Stimulated activated memory B cell treated with anti-CD40 and anti-IgM and Interleukin-4, amounts not matched to agents 10 μg/mL and 1 μg/mL and 100 μg/mL, for 72 hours (primary cell): ENCODE measurements around the gene ARMH1.
A peak's percentile ranks its signal among the peaks of the same experiment; 100 is the strongest.
"Not testable (repeated sequence)": the region's sequence is repeated elsewhere in the genome, so short reads cannot be mapped to it uniquely, and the experiment has no call there.

ENCODE experiments used
- ATAC-seq: fragments of 150-1000 bp; cut with Tn5 transposase; 2 replicates; pipeline ENCODE4 v1.10.0; 2021
- H3K27ac Mint-ChIP-seq: one replicate; pipeline ENCODE4 v1.8.0; 2022; ENCODE audit warnings: mild to moderate bottlenecking, mixed read lengths
- H3K27me3 Mint-ChIP-seq: one replicate; pipeline ENCODE4 v1.8.0; 2022; ENCODE audit warnings: mixed read lengths
- H3K36me3 Mint-ChIP-seq: one replicate; pipeline ENCODE4 v1.8.0; 2022; ENCODE audit warnings: mixed read lengths
- H3K4me1 Mint-ChIP-seq: one replicate; pipeline ENCODE4 v1.8.0; 2022; ENCODE audit warnings: mixed read lengths
- H3K4me3 Mint-ChIP-seq: one replicate; pipeline ENCODE4 v1.8.0; 2022; ENCODE audit warnings: mild to moderate bottlenecking, moderate library complexity, mixed read lengths
- H3K9me3 Mint-ChIP-seq: one replicate; pipeline ENCODE4 v1.8.0; 2022; ENCODE audit warnings: mixed read lengths

ARMH1 gene

GRCh38 chr1:44733784-44734183, 59.3 kb downstream of the ARMH1 start:
- ATAC-seq: no peak
- Mint-ChIP-seq H3K27me3 (no peaks in the 10 kb centered on the region), H3K36me3 (no peaks in the 10 kb centered on the region), H3K9me3 (no peaks in the 10 kb centered on the region), H3K4me3 (no peak overlapping the region), H3K4me1 (peaks cover 12% of the 10 kb centered on the region), H3K27ac (no peak overlapping the region)

GRCh38 chr1:44735992-44736391, 61.5 kb downstream of the ARMH1 start:
- no peak overlapping the region for H3K4me3 Mint-ChIP-seq
- H3K9me3 Mint-ChIP-seq: no peaks in the 10 kb centered on the region
- ATAC-seq: no peak
- H3K27me3 Mint-ChIP-seq: no peaks in the 10 kb centered on the region
- peaks cover 21% of the 10 kb centered on the region for H3K4me1 Mint-ChIP-seq
- no peak overlapping the region for H3K27ac Mint-ChIP-seq
- no peaks in the 10 kb centered on the region for H3K36me3 Mint-ChIP-seq

GRCh38 chr1:44738953-44739306, 64.4 kb downstream of the ARMH1 start:
- not testable (repeated sequence) for ATAC-seq, H3K27me3 Mint-ChIP-seq, H3K9me3 Mint-ChIP-seq, H3K36me3 Mint-ChIP-seq
- Mint-ChIP-seq H3K4me1 (peaks cover 18% of the 10 kb centered on the region), H3K4me3 (peak overlapping the region; percentile 88), H3K27ac (peak overlapping the region; percentile 85)

GRCh38 chr1:44739307-44740178, 65.0 kb downstream of the ARMH1 start, which contains the start of gene KIF2C:
Gene KIF2C, plus strand, starts transcription at chr1:44739837. Its CDS starts 96 bp downstream, at chr1:44739933.
- Mint-ChIP-seq H3K9me3 (no peaks in the 10 kb centered on the region), H3K27ac (peak within 1 kb of the TSS; percentile 85), H3K4me3 (peak within 1 kb of the TSS; percentile 88), H3K36me3 (no peaks in the 10 kb centered on the region), H3K4me1 (peaks cover 18% of the 10 kb centered on the region), H3K27me3 (no peaks in the 10 kb centered on the region)
- peak; percentile 99 for ATAC-seq

GRCh38 chr1:44740179-44740617, 65.7 kb downstream of the ARMH1 start:
- Mint-ChIP-seq H3K27ac (peak overlapping the region; percentile 85), H3K9me3 (no peaks in the 10 kb centered on the region), H3K27me3 (no peaks in the 10 kb centered on the region), H3K4me3 (peak overlapping the region; percentile 88), H3K36me3 (no peaks in the 10 kb centered on the region), H3K4me1 (peaks cover 18% of the 10 kb centered on the region)
- no peak for ATAC-seq

GRCh38 chr1:44743211-44743610, 68.7 kb downstream of the ARMH1 start:
- no peak overlapping the region for H3K4me3 Mint-ChIP-seq
- ATAC-seq: no peak
- H3K9me3 Mint-ChIP-seq: no peaks in the 10 kb centered on the region
- H3K36me3 Mint-ChIP-seq: no peaks in the 10 kb centered on the region
- no peak overlapping the region for H3K27ac Mint-ChIP-seq
- H3K4me1 Mint-ChIP-seq: peaks cover 18% of the 10 kb centered on the region
- no peaks in the 10 kb centered on the region for H3K27me3 Mint-ChIP-seq

- no peaks in the 10 kb centered on the region for H3K36me3 Mint-ChIP-seq
- H3K4me3 Mint-ChIP-seq: no peak overlapping the region
- H3K27ac Mint-ChIP-seq: no peak overlapping the region
- no peak for ATAC-seq
- no peaks in the 10 kb centered on the region for H3K27me3 Mint-ChIP-seq
- no peaks in the 10 kb centered on the region for H3K9me3 Mint-ChIP-seq
- H3K4me1 Mint-ChIP-seq: no peaks in the 10 kb centered on the region
Observed at GRCh38 chr1:44747878-44748277, 73.4 kb downstream of the ARMH1 start.

GRCh38 chr1:44757420-44757819, 82.9 kb downstream of the ARMH1 start:
- H3K4me3 Mint-ChIP-seq: no peak overlapping the region
- no peaks in the 10 kb centered on the region for H3K36me3 Mint-ChIP-seq
- no peaks in the 10 kb centered on the region for H3K27me3 Mint-ChIP-seq
- peak; percentile 69 for ATAC-seq
- no peaks in the 10 kb centered on the region for H3K9me3 Mint-ChIP-seq
- peaks cover 16% of the 10 kb centered on the region for H3K4me1 Mint-ChIP-seq
- peak overlapping the region; percentile 67 for H3K27ac Mint-ChIP-seq

GRCh38 chr1:44759077-44759476, 84.6 kb downstream of the ARMH1 start:
- Mint-ChIP-seq H3K9me3 (no peaks in the 10 kb centered on the region), H3K27me3 (no peaks in the 10 kb centered on the region), H3K27ac (no peak overlapping the region), H3K4me1 (peaks cover 9% of the 10 kb centered on the region), H3K36me3 (no peaks in the 10 kb centered on the region), H3K4me3 (no peak overlapping the region)
- no peak for ATAC-seq

GRCh38 chr1:44760876-44761275, 86.4 kb downstream of the ARMH1 start:
- no peak overlapping the region for H3K4me3 Mint-ChIP-seq
- no peaks in the 10 kb centered on the region for H3K27me3 Mint-ChIP-seq
- no peak for ATAC-seq
- H3K4me1 Mint-ChIP-seq: peaks cover 9% of the 10 kb centered on the region
- no peaks in the 10 kb centered on the region for H3K36me3 Mint-ChIP-seq
- H3K27ac Mint-ChIP-seq: no peak overlapping the region
- H3K9me3 Mint-ChIP-seq: no peaks in the 10 kb centered on the region

GRCh38 chr1:44766421-44766820, 91.9 kb downstream of the ARMH1 start:
- H3K27ac Mint-ChIP-seq, H3K27me3 Mint-ChIP-seq, H3K9me3 Mint-ChIP-seq, H3K4me1 Mint-ChIP-seq, ATAC-seq, H3K4me3 Mint-ChIP-seq, H3K36me3 Mint-ChIP-seq: not testable (repeated sequence)
